K562 (cell line): Measurements from ENCODE around the gene ECM1. TPM values are rescaled to one million over a fixed set of nuclear protein-coding genes. Genes with fewer than 3 reads are reported as not detected.

Source experiments
- CHD1 ChIP-seq: fragments of 200-600 bp; sonication (generic); IDR thresholded peaks from one replicate; pipeline ENCODE4 v1.6.1; 2012; ENCODE audit warnings: mild to moderate bottlenecking, moderate library complexity, low read length, inconsistent platforms
- JUN ChIP-seq, 2 experiments: sonication (generic) in 1 of 2; formaldehyde crosslinking in 1 of 2; IDR thresholded peaks; 2 replicates each; pipeline versions ENCODE4 v1.6.1 to v1.8.0; 2012 to 2022; ENCODE audit warnings: borderline replicate concordance in 2 of 2, mild to moderate bottlenecking in 2 of 2, improper control_type of control experiment in 1 of 2, low read depth in 1 of 2, low read length in 1 of 2, missing genetic modification reagents in 1 of 2
- NR3C1 ChIP-seq: sonication (generic); formaldehyde crosslinking; IDR thresholded peaks from 2 replicates; pipeline ENCODE4 v1.8.1; 2022; ENCODE audit warnings: missing genetic modification reagents
- SMARCA4 ChIP-seq: fragments of 450-650 bp; IDR thresholded peaks from 2 replicates; pipeline ENCODE4 v1.6.1; 2016
- TARDBP ChIP-seq: fragments of 450-650 bp; IDR thresholded peaks from 2 replicates; pipeline ENCODE4 v1.6.1; 2016
- ZNF778 ChIP-seq: fragments of 450-650 bp; formaldehyde crosslinking; IDR thresholded peaks from 2 replicates; pipeline ENCODE4 v1.4.0; 2020; ENCODE audit warnings: mild to moderate bottlenecking, moderate library complexity
- polyA plus RNA-seq, 8 experiments: library from polyadenylated mRNA; depleted of rRNA in 4 of 8; stranded (reverse) in 5 of 8; unstranded in 3 of 8; fragments of >200 nt; fragmentation: Nextera tagmentation in 2 of 8; fragmentation: Illumina TruSeq in 1 of 8; extraction: Ambion mirVana in 2 of 8; extraction: Trizol in 1 of 8; gene quantifications; 2 replicates each; pipeline versions ENCODE4 v1.2.1 to v1.2.3, GENCODE V29; 2011 to 2014; ENCODE audit warnings: inconsistent platforms in 1 of 8, missing spikeins in 1 of 8
- total RNA-seq, 7 experiments: library from RNA; depleted of rRNA in 6 of 7; stranded (reverse); fragments of >200 nt in 6 of 7; fragmentation: Illumina TruSeq in 2 of 7; extraction: Trizol in 2 of 7; gene quantifications; 2 replicates each; pipeline versions ENCODE4 v1.2.1 to v1.2.3, GENCODE V29; 2011 to 2021; ENCODE audit warnings: low replicate concordance in 1 of 7
- TF ChIP-seq, protein P1 (sequence below): fragments of 450-650 bp; IDR thresholded peaks from 2 replicates; pipeline ENCODE4 v1.6.1; 2016; ENCODE audit warnings: low read depth
- TF ChIP-seq, protein P2 (sequence below), 2 experiments: fragments of 200-800 bp in 1 of 2; sonication (Bioruptor generic) in 1 of 2; sonication (generic) in 1 of 2; formaldehyde crosslinking in 1 of 2; IDR thresholded peaks in 1 of 2; conservative IDR thresholded peaks in 1 of 2; 2 replicates each; pipeline versions ENCODE4 v1.5.0 to v1.6.1; 2016 to 2020; ENCODE audit warnings: missing compliant biosample characterization in 1 of 2, missing genetic modification characterization in 1 of 2, missing genetic modification reagents in 1 of 2
- TF ChIP-seq, protein P3 (sequence below): sonication (generic); formaldehyde crosslinking; IDR thresholded peaks from 2 replicates; pipeline ENCODE4 v1.8.1; 2023; ENCODE audit warnings: missing genetic modification reagents, mild to moderate bottlenecking, borderline replicate concordance

The ECM1 gene
- total and polyA plus RNA-seq, 9 of the 15 experiments (the other 6 are each of a cell fraction or from before 2014, with no cell fraction given) = 6.6 to 52.2 (median 12.8) TPM

DNA sequence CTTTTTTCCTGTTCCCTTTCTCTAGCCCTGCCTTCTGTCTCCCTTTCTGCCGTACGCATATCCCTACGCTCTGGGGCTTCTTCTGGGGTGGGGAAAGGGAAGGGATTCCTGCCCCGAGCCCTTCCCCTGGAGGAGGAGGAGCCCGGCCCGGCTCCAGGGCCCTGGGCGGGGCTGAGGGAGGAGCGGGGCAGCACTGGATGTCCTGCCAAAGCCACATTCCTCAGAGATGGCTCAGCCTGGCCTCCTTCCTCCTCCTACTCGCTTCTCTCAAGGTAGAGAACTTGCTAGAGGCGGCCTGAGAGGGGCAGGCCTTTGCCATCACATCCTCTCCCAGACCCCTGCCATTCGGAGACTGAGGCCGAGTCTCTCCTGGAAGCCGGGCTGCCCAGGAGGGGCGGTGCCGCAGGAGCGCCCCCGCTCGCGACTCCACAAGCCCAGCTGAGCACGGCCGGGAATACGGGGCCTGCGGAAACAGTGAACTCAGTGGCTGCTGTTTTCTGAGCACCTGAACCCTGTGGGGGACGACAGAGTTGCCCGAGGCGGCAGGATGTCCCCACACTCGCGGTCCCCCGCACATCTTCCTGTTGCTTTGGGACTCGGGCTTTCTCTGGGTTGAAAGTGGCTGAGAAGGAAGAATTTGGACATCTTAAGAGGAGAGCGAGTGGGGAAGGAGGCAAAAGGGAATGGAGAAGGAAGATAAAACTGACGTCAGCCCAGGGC, 53.5 kb downstream of the ECM1 start (continued):
- TF ChIP-seq, protein P1, sequence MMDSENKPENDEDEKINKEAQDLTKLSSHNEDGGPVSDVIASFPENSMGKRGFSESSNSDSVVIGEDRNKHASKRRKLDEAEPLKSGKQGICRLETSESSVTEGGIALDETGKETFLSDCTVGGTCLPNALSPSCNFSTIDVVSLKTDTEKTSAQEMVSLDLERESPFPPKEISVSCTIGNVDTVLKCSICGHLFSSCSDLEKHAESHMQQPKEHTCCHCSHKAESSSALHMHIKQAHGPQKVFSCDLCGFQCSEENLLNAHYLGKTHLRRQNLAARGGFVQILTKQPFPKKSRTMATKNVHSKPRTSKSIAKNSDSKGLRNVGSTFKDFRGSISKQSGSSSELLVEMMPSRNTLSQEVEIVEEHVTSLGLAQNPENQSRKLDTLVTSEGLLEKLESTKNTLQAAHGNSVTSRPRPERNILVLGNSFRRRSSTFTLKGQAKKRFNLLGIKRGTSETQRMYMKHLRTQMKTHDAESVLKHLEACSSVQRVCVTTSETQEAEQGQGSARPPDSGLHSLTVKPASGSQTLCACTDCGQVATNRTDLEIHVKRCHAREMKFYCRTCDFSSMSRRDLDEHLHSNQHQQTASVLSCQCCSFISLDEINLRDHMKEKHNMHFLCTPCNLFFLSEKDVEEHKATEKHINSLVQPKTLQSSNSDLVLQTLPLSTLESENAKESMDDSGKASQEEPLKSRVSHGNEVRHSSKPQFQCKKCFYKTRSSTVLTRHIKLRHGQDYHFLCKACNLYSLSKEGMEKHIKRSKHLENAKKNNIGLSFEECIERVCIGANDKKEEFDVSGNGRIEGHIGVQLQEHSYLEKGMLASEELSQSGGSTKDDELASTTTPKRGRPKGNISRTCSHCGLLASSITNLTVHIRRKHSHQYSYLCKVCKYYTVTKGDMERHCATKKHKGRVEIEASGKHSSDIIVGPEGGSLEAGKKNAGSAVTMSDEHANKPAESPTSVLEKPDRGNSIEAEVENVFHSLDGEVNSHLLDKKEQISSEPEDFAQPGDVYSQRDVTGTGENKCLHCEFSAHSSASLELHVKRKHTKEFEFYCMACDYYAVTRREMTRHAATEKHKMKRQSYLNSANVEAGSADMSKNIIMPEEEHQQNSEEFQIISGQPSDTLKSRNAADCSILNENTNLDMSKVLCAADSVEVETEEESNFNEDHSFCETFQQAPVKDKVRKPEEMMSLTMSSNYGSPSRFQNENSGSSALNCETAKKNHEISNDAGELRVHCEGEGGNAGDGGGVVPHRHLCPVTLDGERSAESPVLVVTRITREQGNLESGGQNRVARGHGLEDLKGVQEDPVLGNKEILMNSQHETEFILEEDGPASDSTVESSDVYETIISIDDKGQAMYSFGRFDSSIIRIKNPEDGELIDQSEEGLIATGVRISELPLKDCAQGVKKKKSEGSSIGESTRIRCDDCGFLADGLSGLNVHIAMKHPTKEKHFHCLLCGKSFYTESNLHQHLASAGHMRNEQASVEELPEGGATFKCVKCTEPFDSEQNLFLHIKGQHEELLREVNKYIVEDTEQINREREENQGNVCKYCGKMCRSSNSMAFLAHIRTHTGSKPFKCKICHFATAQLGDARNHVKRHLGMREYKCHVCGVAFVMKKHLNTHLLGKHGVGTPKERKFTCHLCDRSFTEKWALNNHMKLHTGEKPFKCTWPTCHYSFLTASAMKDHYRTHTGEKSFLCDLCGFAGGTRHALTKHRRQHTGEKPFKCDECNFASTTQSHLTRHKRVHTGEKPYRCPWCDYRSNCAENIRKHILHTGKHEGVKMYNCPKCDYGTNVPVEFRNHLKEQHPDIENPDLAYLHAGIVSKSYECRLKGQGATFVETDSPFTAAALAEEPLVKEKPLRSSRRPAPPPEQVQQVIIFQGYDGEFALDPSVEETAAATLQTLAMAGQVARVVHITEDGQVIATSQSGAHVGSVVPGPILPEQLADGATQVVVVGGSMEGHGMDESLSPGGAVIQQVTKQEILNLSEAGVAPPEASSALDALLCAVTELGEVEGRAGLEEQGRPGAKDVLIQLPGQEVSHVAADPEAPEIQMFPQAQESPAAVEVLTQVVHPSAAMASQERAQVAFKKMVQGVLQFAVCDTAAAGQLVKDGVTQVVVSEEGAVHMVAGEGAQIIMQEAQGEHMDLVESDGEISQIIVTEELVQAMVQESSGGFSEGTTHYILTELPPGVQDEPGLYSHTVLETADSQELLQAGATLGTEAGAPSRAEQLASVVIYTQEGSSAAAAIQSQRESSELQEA = no peak; the same call in 1 of the 2 replicates
- TF ChIP-seq ZNF778 (CRISPR knock-in tag) (no peak), NR3C1 (CRISPR knock-in tag) (no peak), JUN (IDR thresholded peaks at IDR 0.05; ENCODE audit: borderline replicate concordance, low read depth, low read length) (0 out of 2 replicates have a peak, but pooled peaks have one; percentile 30), JUN (CRISPR knock-in tag; IDR thresholded peaks at IDR 0.05; ENCODE audit: borderline replicate concordance) (no peak), SMARCA4 (peak; percentile 47), TARDBP (no peak), CHD1 (no peak)
- TF ChIP-seq, protein P2, sequence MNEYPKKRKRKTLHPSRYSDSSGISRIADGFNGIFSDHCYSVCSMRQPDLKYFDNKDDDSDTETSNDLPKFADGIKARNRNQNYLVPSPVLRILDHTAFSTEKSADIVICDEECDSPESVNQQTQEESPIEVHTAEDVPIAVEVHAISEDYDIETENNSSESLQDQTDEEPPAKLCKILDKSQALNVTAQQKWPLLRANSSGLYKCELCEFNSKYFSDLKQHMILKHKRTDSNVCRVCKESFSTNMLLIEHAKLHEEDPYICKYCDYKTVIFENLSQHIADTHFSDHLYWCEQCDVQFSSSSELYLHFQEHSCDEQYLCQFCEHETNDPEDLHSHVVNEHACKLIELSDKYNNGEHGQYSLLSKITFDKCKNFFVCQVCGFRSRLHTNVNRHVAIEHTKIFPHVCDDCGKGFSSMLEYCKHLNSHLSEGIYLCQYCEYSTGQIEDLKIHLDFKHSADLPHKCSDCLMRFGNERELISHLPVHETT (CRISPR knock-in tag; conservative IDR thresholded peaks at IDR 0.05 in 1 of 2, IDR thresholded peaks at IDR 0.05 in 1 of 2) = 0 out of 4 replicates have a peak, but pooled peaks of 1 of the 2 experiments have one; percentile 8
- TF ChIP-seq, protein P3, sequence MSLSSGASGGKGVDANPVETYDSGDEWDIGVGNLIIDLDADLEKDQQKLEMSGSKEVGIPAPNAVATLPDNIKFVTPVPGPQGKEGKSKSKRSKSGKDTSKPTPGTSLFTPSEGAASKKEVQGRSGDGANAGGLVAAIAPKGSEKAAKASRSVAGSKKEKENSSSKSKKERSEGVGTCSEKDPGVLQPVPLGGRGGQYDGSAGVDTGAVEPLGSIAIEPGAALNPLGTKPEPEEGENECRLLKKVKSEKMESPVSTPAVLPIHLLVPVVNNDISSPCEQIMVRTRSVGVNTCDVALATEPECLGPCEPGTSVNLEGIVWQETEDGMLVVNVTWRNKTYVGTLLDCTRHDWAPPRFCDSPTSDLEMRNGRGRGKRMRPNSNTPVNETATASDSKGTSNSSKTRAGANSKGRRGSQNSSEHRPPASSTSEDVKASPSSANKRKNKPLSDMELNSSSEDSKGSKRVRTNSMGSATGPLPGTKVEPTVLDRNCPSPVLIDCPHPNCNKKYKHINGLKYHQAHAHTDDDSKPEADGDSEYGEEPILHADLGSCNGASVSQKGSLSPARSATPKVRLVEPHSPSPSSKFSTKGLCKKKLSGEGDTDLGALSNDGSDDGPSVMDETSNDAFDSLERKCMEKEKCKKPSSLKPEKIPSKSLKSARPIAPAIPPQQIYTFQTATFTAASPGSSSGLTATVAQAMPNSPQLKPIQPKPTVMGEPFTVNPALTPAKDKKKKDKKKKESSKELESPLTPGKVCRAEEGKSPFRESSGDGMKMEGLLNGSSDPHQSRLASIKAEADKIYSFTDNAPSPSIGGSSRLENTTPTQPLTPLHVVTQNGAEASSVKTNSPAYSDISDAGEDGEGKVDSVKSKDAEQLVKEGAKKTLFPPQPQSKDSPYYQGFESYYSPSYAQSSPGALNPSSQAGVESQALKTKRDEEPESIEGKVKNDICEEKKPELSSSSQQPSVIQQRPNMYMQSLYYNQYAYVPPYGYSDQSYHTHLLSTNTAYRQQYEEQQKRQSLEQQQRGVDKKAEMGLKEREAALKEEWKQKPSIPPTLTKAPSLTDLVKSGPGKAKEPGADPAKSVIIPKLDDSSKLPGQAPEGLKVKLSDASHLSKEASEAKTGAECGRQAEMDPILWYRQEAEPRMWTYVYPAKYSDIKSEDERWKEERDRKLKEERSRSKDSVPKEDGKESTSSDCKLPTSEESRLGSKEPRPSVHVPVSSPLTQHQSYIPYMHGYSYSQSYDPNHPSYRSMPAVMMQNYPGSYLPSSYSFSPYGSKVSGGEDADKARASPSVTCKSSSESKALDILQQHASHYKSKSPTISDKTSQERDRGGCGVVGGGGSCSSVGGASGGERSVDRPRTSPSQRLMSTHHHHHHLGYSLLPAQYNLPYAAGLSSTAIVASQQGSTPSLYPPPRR (CRISPR knock-in tag) = no peak
